ENCODE data around the gene TBPL1. TPM values are rescaled to one million over a fixed set of nuclear protein-coding genes. Genes with fewer than 3 reads are reported as not detected.
A peak's percentile ranks its signal among the peaks of the same experiment; 100 is the strongest.

The TBPL1 gene
- total and polyA plus RNA-seq, 10 of the 15 experiments (the other 5 are each of a cell fraction or from before 2014, with no cell fraction given): 34.6 to 71.2 (median 43.0) TPM

DNA sequence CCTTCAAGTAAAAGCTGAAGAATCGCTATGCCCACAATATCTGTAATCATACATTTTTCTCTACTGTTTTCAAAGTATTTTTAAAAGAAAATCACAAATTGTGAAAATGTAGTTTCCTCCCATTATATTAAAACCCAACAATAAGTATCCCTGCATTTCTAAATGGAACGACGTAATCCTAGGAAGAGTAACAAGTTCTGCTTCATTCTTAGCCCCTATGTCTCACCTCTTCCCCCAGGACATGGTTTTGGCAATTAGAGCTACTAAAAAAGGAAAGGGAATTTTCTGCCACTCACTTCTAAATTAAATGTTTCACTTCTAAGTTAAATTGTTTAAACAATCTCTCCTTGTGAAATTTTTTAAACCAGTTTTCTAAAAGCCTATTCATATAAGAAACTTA, 47.4 kb downstream of the TBPL1 start:
- Histone ChIP-seq H3K9me3 (replicated peaks; ENCODE audit: control insufficient read depth, insufficient read depth, low read length) (no peaks in the 10 kb centered on the region), H3K27me3 (replicated peaks in 1 of 2; ENCODE audit: control insufficient read depth in 2 of 2, insufficient read depth in 2 of 2, low read length in 1 of 2) (no peaks in the 10 kb centered on the region), H3K79me2 (ENCODE audit: control insufficient read depth, insufficient read depth, low read length) (no peaks in the 10 kb centered on the region), H3K9ac (ENCODE audit: control insufficient read depth, insufficient read depth, low read length) (no peak overlapping the region), H2AFZ (ENCODE audit: control insufficient read depth, low read depth, low read length) (no peak overlapping the region), H3K36me3 (ENCODE audit: control insufficient read depth in 2 of 2, insufficient read depth in 2 of 2, low read length in 1 of 2) (no peaks in the 10 kb centered on the region), H3K4me2 (ENCODE audit: control insufficient read depth, insufficient read depth) (no peak overlapping the region), H4K20me1 (ENCODE audit: control insufficient read depth, insufficient read depth) (no peaks in the 10 kb centered on the region), H3K4me3 (no peak overlapping the region), H3K4me1 (ENCODE audit: control insufficient read depth, insufficient read depth, low read length) (no peaks in the 10 kb centered on the region), H3K27ac (ENCODE audit: control insufficient read depth, insufficient read depth) (no peak overlapping the region)
- in situ Hi-C loops (cut with MboI) (no loop called here), intact Hi-C loops (cut with micrococcal nuclease; ENCODE audit: unreplicated experiment) (no loop called here)
- FAIRE-seq (no peak), ATAC-seq (no peak), DNase-seq (ENCODE audit: low read depth, low spot score) (no peak)
- no TSS peak for BruUV-seq (replicated peaks)
- ChIA-PET POLR2A (interaction anchor here (0.6 kb wide), 1 partner anchor 143 kb away, joined by 8 read pairs; no protein-coding TSS in a partner anchor), SMC1A (ENCODE audit: uncharacterized antibody, unreplicated experiment) (interaction anchor here (1.8 kb wide), 1 partner anchor 76 kb away, joined by 5 read pairs; no protein-coding TSS in a partner anchor), RAD21 (ENCODE audit: unreplicated experiment) (no interaction called here), CTCF (interaction anchor here (1.0 to 1.5 kb wide), 2 partner anchors 27 to 63 kb away, joined by 3 to 4 read pairs; no protein-coding TSS in a partner anchor)
- 58% methylated on average over 3 of the region's 3 CpGs for WGBS (ENCODE audit: insufficient coverage, insufficient replicate concordance, low lambda C conversion rate, missing lambda C conversion rate)
- TF ChIP-seq LARP7 (IDR thresholded peaks at IDR 0.05) (no peak), NRF1 (conservative IDR thresholded peaks at IDR 0.05; ENCODE audit: low read depth, low read length) (no peak), ETV6 (conservative IDR thresholded peaks at IDR 0.05 in 1 of 2, IDR thresholded peaks at IDR 0.05 in 1 of 2; ENCODE audit: borderline replicate concordance in 1 of 2, low read depth in 1 of 2) (no peak), MTA3 (IDR thresholded peaks at IDR 0.05; ENCODE audit: borderline replicate concordance, low read length) (no peak), ZNF384 (IDR thresholded peaks at IDR 0.05; ENCODE audit: borderline replicate concordance, low read depth, low read length) (no peak)

- Histone ChIP-seq H2AFZ (ENCODE audit: control insufficient read depth, low read depth, low read length) (no peak overlapping the region), H3K9ac (ENCODE audit: control insufficient read depth, insufficient read depth, low read length) (no peak overlapping the region), H3K4me2 (ENCODE audit: control insufficient read depth, insufficient read depth) (no peak overlapping the region), H3K27ac (ENCODE audit: control insufficient read depth, insufficient read depth) (no peak overlapping the region), H3K4me1 (ENCODE audit: control insufficient read depth, insufficient read depth, low read length) (no peaks in the 10 kb centered on the region), H3K9me3 (replicated peaks; ENCODE audit: control insufficient read depth, insufficient read depth, low read length) (no peaks in the 10 kb centered on the region), H3K79me2 (ENCODE audit: control insufficient read depth, insufficient read depth, low read length) (no peaks in the 10 kb centered on the region), H3K36me3 (ENCODE audit: control insufficient read depth in 2 of 2, insufficient read depth in 2 of 2, low read length in 1 of 2) (no peaks in the 10 kb centered on the region), H4K20me1 (ENCODE audit: control insufficient read depth, insufficient read depth) (no peaks in the 10 kb centered on the region), H3K27me3 (replicated peaks in 1 of 2; ENCODE audit: control insufficient read depth in 2 of 2, insufficient read depth in 2 of 2, low read length in 1 of 2) (no peaks in the 10 kb centered on the region), H3K4me3 (no peak overlapping the region)
- peak; percentile 61 for ATAC-seq
- no peak for FAIRE-seq
- in situ Hi-C loops (cut with MboI): no loop called here
- ChIA-PET POLR2A (no interaction called here), CTCF (interaction anchor here (0.8 to 2.8 kb wide), 7 partner anchors 9 to 94 kb away, joined by 3 to 12 read pairs (median 5); no protein-coding TSS in a partner anchor), RAD21 (ENCODE audit: unreplicated experiment) (interaction anchor here (1.3 kb wide), 1 partner anchor 30 kb away, joined by 4 read pairs; no protein-coding TSS in a partner anchor), SMC1A (ENCODE audit: uncharacterized antibody, unreplicated experiment) (interaction anchor here (1.1 to 2.2 kb wide), 4 partner anchors 8 to 54 kb away, joined by 5 to 6 read pairs (median 5); no protein-coding TSS in a partner anchor)
- BruUV-seq (replicated peaks): no TSS peak
- intact Hi-C loops (cut with micrococcal nuclease; ENCODE audit: unreplicated experiment): no loop called here
- no peak for DNase-seq (ENCODE audit: low read depth, low spot score)
- WGBS (ENCODE audit: insufficient coverage, insufficient replicate concordance, low lambda C conversion rate, missing lambda C conversion rate): 2% methylated on average over 5 of the region's 5 CpGs
- TF ChIP-seq RUNX3 (IDR thresholded peaks at IDR 0.05; ENCODE audit: low read length) (peak; percentile 60), HDAC2 (IDR thresholded peaks at IDR 0.05) (no peak), E2F4 (IDR thresholded peaks at IDR 0.05; ENCODE audit: low read depth, low read length) (no peak), ZBTB11 (CRISPR knock-in tag; IDR thresholded peaks at IDR 0.05) (no peak), TCF12 (IDR thresholded peaks at IDR 0.05; ENCODE audit: low read depth, low read length) (0 out of 2 replicates have a peak, but pooled peaks have one; percentile 35)
- TF ChIP-seq, protein P1, sequence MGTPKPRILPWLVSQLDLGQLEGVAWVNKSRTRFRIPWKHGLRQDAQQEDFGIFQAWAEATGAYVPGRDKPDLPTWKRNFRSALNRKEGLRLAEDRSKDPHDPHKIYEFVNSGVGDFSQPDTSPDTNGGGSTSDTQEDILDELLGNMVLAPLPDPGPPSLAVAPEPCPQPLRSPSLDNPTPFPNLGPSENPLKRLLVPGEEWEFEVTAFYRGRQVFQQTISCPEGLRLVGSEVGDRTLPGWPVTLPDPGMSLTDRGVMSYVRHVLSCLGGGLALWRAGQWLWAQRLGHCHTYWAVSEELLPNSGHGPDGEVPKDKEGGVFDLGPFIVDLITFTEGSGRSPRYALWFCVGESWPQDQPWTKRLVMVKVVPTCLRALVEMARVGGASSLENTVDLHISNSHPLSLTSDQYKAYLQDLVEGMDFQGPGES (IDR thresholded peaks at IDR 0.05): no peak
Observed at GRCh38 chr6:134002821-134003220, 49.8 kb downstream of the TBPL1 start.
